Effector memory CD8-positive, alpha-beta T cell (primary cell): ENCODE data around the gene RHOU.

Experiments
- ATAC-seq: fragments of 150-1000 bp; cut with Tn5 transposase; replicated peaks from 2 replicates; pipeline ENCODE4 v1.10.0; 2021; ENCODE audit warnings: mild to moderate bottlenecking, moderate library complexity
- DNase-seq, 3 experiments: peaks; one replicate each; pipeline ENCODE4 v3.0.0; 2021
- H3K27ac Mint-ChIP-seq, 2 donors: one replicate each; pipeline ENCODE4 v1.8.0; 2022; ENCODE audit warnings: mild to moderate bottlenecking in 2 of 2, mixed read lengths in 2 of 2, moderate library complexity in 2 of 2
- H3K27me3 Mint-ChIP-seq, 2 donors: one replicate each; pipeline ENCODE4 v1.8.0; 2022; ENCODE audit warnings: mixed read lengths in 2 of 2
- H3K36me3 Mint-ChIP-seq: one replicate; pipeline ENCODE4 v1.8.0; 2022; ENCODE audit warnings: mild to moderate bottlenecking, moderate library complexity, mixed read lengths; ENCODE audit not compliant: insufficient read depth
- H3K4me1 Mint-ChIP-seq, 2 donors: one replicate each; pipeline ENCODE4 v1.8.0; 2022; ENCODE audit warnings: low read depth in 2 of 2, mixed read lengths in 2 of 2
- H3K4me3 Mint-ChIP-seq, 2 donors: one replicate each; pipeline ENCODE4 v1.8.0; 2022; ENCODE audit warnings: mild to moderate bottlenecking in 2 of 2, mixed read lengths in 2 of 2, moderate library complexity in 2 of 2
- H3K9me3 Mint-ChIP-seq, 2 donors: one replicate each; pipeline ENCODE4 v1.8.0; 2022; ENCODE audit warnings: mixed read lengths in 2 of 2

RHOU gene

GRCh38 chr1:228723287-228723686 lies 12.0 kb upstream of the RHOU start:
- H3K27me3 Mint-ChIP-seq = peaks cover 27 to 42% of the 10 kb centered on the region in 2 donors

GRCh38 chr1:228723921-228724320 lies 11.4 kb upstream of the RHOU start:
- Mint-ChIP-seq H3K36me3 (no peaks in the 10 kb centered on the region), H3K4me3 (no peak overlapping the region), H3K27ac (no peak overlapping the region), H3K4me1 (no peaks in the 10 kb centered on the region), H3K27me3 (peaks cover 21 to 35% of the 10 kb centered on the region in 2 donors), H3K9me3 (no peaks in the 10 kb centered on the region)
- no peak for ATAC-seq
- no peak for DNase-seq

More at GRCh38 chr1:228723287-228723686, 12.0 kb upstream of the RHOU start:
- Mint-ChIP-seq H3K4me1 (no peaks in the 10 kb centered on the region), H3K27ac (no peak overlapping the region), H3K9me3 (no peaks in the 10 kb centered on the region), H3K36me3 (no peaks in the 10 kb centered on the region), H3K4me3 (no peak overlapping the region)
- DNase-seq (no peak), ATAC-seq (no peak)

- Mint-ChIP-seq H3K4me3 (no peak overlapping the region), H3K9me3 (no peaks in the 10 kb centered on the region), H3K36me3 (no peaks in the 10 kb centered on the region), H3K27me3 (peaks cover 17 to 36% of the 10 kb centered on the region in 2 donors), H3K27ac (no peak overlapping the region), H3K4me1 (no peaks in the 10 kb centered on the region)
- DNase-seq (no peak), ATAC-seq (no peak)
Observed at GRCh38 chr1:228725178-228725577, 10.1 kb upstream of the RHOU start.

GRCh38 chr1:228727681-228728171 lies 7.6 kb upstream of the RHOU start:
- Mint-ChIP-seq H3K4me3 (no peak overlapping the region), H3K27ac (no peak overlapping the region), H3K27me3 (peaks cover 23 to 29% of the 10 kb centered on the region in 2 donors), H3K36me3 (no peaks in the 10 kb centered on the region), H3K9me3 (no peaks in the 10 kb centered on the region), H3K4me1 (no peaks in the 10 kb centered on the region)
- DNase-seq (no peak), ATAC-seq (no peak)

- Mint-ChIP-seq H3K27ac (no peak overlapping the region), H3K9me3 (no peaks in the 10 kb centered on the region), H3K36me3 (no peaks in the 10 kb centered on the region), H3K4me1 (peaks cover 10 to 15% of the 10 kb centered on the region in 2 donors), H3K27me3 (peaks cover 10 to 15% of the 10 kb centered on the region in 2 donors), H3K4me3 (no peak overlapping the region)
- DNase-seq (no peak), ATAC-seq (no peak)
Observed at GRCh38 chr1:228732426-228732825, 2.9 kb upstream of the RHOU start.

GRCh38 chr1:228733576-228733975 lies 1.7 kb upstream of the RHOU start:
- Mint-ChIP-seq H3K9me3 (no peaks in the 10 kb centered on the region), H3K4me1 (peaks cover 15 to 25% of the 10 kb centered on the region in 2 donors), H3K27me3 (peaks cover 6 to 7% of the 10 kb centered on the region in 2 donors), H3K27ac (no peak overlapping the region), H3K4me3 (no peak overlapping the region), H3K36me3 (peaks cover 6% of the 10 kb centered on the region)
- no peak for ATAC-seq
- no peak for DNase-seq

- ATAC-seq (peak; percentile 35), DNase-seq (peak; percentile 11 to 16 (median 12))
- Mint-ChIP-seq H3K36me3 (peaks cover 12% of the 10 kb centered on the region), H3K27me3 (peaks cover 0 to 4% of the 10 kb centered on the region in 2 donors), H3K4me3 (peak overlapping the region; percentile 85 to 87), H3K4me1 (peaks cover 26 to 38% of the 10 kb centered on the region in 2 donors), H3K27ac (peak overlapping the region; percentile 65 to 76), H3K9me3 (no peaks in the 10 kb centered on the region)
Observed at GRCh38 chr1:228735871-228736586, 750 bp downstream of the RHOU start.

GRCh38 chr1:228736844-228737445 lies 1.7 kb downstream of the RHOU start:
- H3K9me3 Mint-ChIP-seq = no peaks in the 10 kb centered on the region
- peak overlapping the region in 1 of 2 donors; percentile 83 for H3K27ac Mint-ChIP-seq
- H3K4me1 Mint-ChIP-seq = peaks cover 26 to 38% of the 10 kb centered on the region in 2 donors
- peaks cover 12% of the 10 kb centered on the region for H3K36me3 Mint-ChIP-seq
- no peak for DNase-seq
- ATAC-seq = no peak
- peak overlapping the region; percentile 85 to 87 for H3K4me3 Mint-ChIP-seq
- H3K27me3 Mint-ChIP-seq = no peaks in the 10 kb centered on the region

GRCh38 chr1:228737601-228738041 lies 2.3 kb downstream of the RHOU start:
- H3K4me3 Mint-ChIP-seq = peak overlapping the region; percentile 85 to 87
- peak overlapping the region; percentile 83 for H3K27ac Mint-ChIP-seq
- peaks cover 12% of the 10 kb centered on the region for H3K36me3 Mint-ChIP-seq
- peaks cover 26 to 40% of the 10 kb centered on the region in 2 donors for H3K4me1 Mint-ChIP-seq
- no peak for DNase-seq
- no peak for ATAC-seq
- H3K27me3 Mint-ChIP-seq = no peaks in the 10 kb centered on the region
- H3K9me3 Mint-ChIP-seq = no peaks in the 10 kb centered on the region

GRCh38 chr1:228739826-228740225 lies 4.5 kb downstream of the RHOU start:
- H3K4me3 Mint-ChIP-seq = no peak overlapping the region
- DNase-seq (no peak), ATAC-seq (no peak)
- H3K27ac Mint-ChIP-seq = peak overlapping the region in 1 of 2 donors; percentile 85
- H3K27me3 Mint-ChIP-seq = no peaks in the 10 kb centered on the region
- H3K4me1 Mint-ChIP-seq = peaks cover 21 to 36% of the 10 kb centered on the region in 2 donors
- H3K36me3 Mint-ChIP-seq = peaks cover 18% of the 10 kb centered on the region
- no peaks in the 10 kb centered on the region for H3K9me3 Mint-ChIP-seq

GRCh38 chr1:228740543-228741317 lies 5.5 kb downstream of the RHOU start:
- DNase-seq (no peak), ATAC-seq (no peak)
- Mint-ChIP-seq H3K4me3 (no peak overlapping the region), H3K27ac (no peak overlapping the region), H3K4me1 (peaks cover 21 to 35% of the 10 kb centered on the region in 2 donors), H3K27me3 (no peaks in the 10 kb centered on the region), H3K9me3 (no peaks in the 10 kb centered on the region), H3K36me3 (peaks cover 24% of the 10 kb centered on the region)

GRCh38 chr1:228742281-228742860 lies 7.1 kb downstream of the RHOU start:
- Mint-ChIP-seq H3K27ac (peak overlapping the region in 1 of 2 donors; percentile 3), H3K27me3 (no peaks in the 10 kb centered on the region), H3K36me3 (peaks cover 27% of the 10 kb centered on the region), H3K4me3 (no peak overlapping the region), H3K9me3 (no peaks in the 10 kb centered on the region), H3K4me1 (peaks cover 18 to 29% of the 10 kb centered on the region in 2 donors)
- no peak for DNase-seq
- no peak for ATAC-seq

- DNase-seq (no peak), ATAC-seq (no peak)
- Mint-ChIP-seq H3K9me3 (no peaks in the 10 kb centered on the region), H3K27me3 (no peaks in the 10 kb centered on the region), H3K36me3 (peaks cover 22% of the 10 kb centered on the region), H3K27ac (peak overlapping the region in 1 of 2 donors; percentile 3), H3K4me3 (no peak overlapping the region), H3K4me1 (peaks cover 23 to 30% of the 10 kb centered on the region in 2 donors)
Observed at GRCh38 chr1:228743405-228743804, 8.1 kb downstream of the RHOU start.
